ENCODE data around the gene SPEM3. TPM values are rescaled to one million over a fixed set of nuclear protein-coding genes. Genes with fewer than 3 reads are reported as not detected.
"Not testable (repeated sequence)": the region's sequence is repeated elsewhere in the genome, so short reads cannot be mapped to it uniquely, and the experiment has no call there.

The SPEM3 gene
- polyA plus RNA-seq, 2 of the 4 experiments (the other 2 are of a cell fraction), result not detected

- Histone ChIP-seq H3K4me1 (peaks cover 42% of the 10 kb centered on the region), H3K27ac (peak overlapping the region; percentile 94 to 100), H3K9me3 (no peaks in the 10 kb centered on the region), H3K4me2 (peak overlapping the region; percentile 97), H3K4me3 (peak overlapping the region; percentile 82)
- ATAC-seq (no peak), FAIRE-seq (no peak), DNase-seq (ENCODE audit: low read depth in 1 of 2, low spot score in 1 of 2) (no peak)
- TF ChIP-seq MAX (IDR thresholded peaks at IDR 0.05) (0 out of 2 replicates have a peak, but pooled peaks have one; percentile 1), POLR2AphosphoS2 (conservative IDR thresholded peaks at IDR 0.05; ENCODE audit: low read length) (no peak)
- POLR2A ChIA-PET, result interaction anchor here (1.0 to 1.9 kb wide), 5 partner anchors 13 to 107 kb away, joined by 3 to 8 read pairs (median 4); no protein-coding TSS in a partner anchor
- CTCF ChIA-PET, result interaction anchor here (1.0 to 4.5 kb wide), 8 partner anchors 10 to 124 kb away, joined by 3 to 49 read pairs (median 4); partner anchors contain the start of genes SENP3 and TMEM102
- 6% methylated on average over 5 of the region's 8 CpGs for WGBS (ENCODE audit: missing lambda C conversion rate)
Observed at GRCh38 chr17:7480089-7480384, 51.4 kb downstream of the SPEM3 start.

- ChIA-PET POLR2A (interaction anchor here (1.8 kb wide), 1 partner anchor 45 kb away, joined by 8 read pairs; no protein-coding TSS in a partner anchor), CTCF (interaction anchor here (1.0 to 4.5 kb wide), 6 partner anchors 33 to 125 kb away, joined by 3 to 49 read pairs (median 4); partner anchors contain the start of genes SENP3 and TMEM102)
- peak within 1 kb of the TSS; percentile 82; the same call in 2 of the 3 replicates for H3K4me3 ChIP-seq
- H3K4me2 ChIP-seq, result peak within 1 kb of the TSS; percentile 97
- 92% methylated on average over 4 of the region's 4 CpGs for WGBS (ENCODE audit: missing lambda C conversion rate)
- H3K27ac ChIP-seq, result peak within 1 kb of the TSS; percentile 94 to 100
- not testable (repeated sequence) for ATAC-seq; H3K9me3 ChIP-seq; DNase-seq (ENCODE audit: low read depth in 1 of 2, low spot score in 1 of 2); FAIRE-seq
- peaks cover 45% of the 10 kb centered on the region for H3K4me1 ChIP-seq
Observed at GRCh38 chr17:7481275-7481674, 52.6 kb downstream of the SPEM3 start, which contains the start of gene SLC35G6. Gene SLC35G6, plus strand, starts transcription at chr17:7481446. Its CDS starts 71 bp downstream, at chr17:7481517.

GRCh38 chr17:7481842-7482741 is 53.4 kb downstream of the SPEM3 start:
- H3K4me3 ChIP-seq; POLR2A ChIA-PET; ATAC-seq; DNase-seq (ENCODE audit: low read depth in 1 of 2, low spot score in 1 of 2); H3K9me3 ChIP-seq; FAIRE-seq: not testable (repeated sequence)
- H3K27ac ChIP-seq, result peak overlapping the region in 1 of 2 experiments; percentile 91; a peak in 4 of 6 replicates
- H3K4me2 ChIP-seq, result peak overlapping the region; percentile 98; the same call in 1 of the 3 replicates
- CTCF ChIA-PET, result interaction anchor here (1.0 to 4.5 kb wide), 6 partner anchors 32 to 126 kb away, joined by 3 to 49 read pairs (median 4); partner anchors contain the start of genes SENP3 and TMEM102
- peaks cover 45% of the 10 kb centered on the region for H3K4me1 ChIP-seq
- WGBS (ENCODE audit: missing lambda C conversion rate), result 88% methylated on average over 31 of the region's 31 CpGs

Other genes with a start within 250 kb of the SPEM3 start
Only the 30 nearest of the 39 such genes appear.
- 161 and 251 TPM in 2 replicates for gene CTDNEP1, start 177.1 kb upstream of the SPEM3 start, polyA plus RNA-seq (2011; rRNA removed)
- gene CTDNEP1, start 177.1 kb upstream of the SPEM3 start, polyA plus RNA-seq (2017; fragmentation: RNase III; extraction: RNeasy Plus Mini Kit Qiagen cat#74134 plus additional on column Dnase treatment), result 145 to 151 TPM (median 147 TPM) in 3 replicates
- 114 and 133 TPM in 2 replicates for gene ELP5, start 176.6 kb upstream of the SPEM3 start, polyA plus RNA-seq (2011; rRNA removed)
- 89.2 to 97.3 TPM (median 92.1 TPM) in 3 replicates for gene ELP5, start 176.6 kb upstream of the SPEM3 start, polyA plus RNA-seq (2017; fragmentation: RNase III; extraction: RNeasy Plus Mini Kit Qiagen cat#74134 plus additional on column Dnase treatment)
- 4.2 and 4.6 TPM in 2 replicates for gene CLDN7, start 166.4 kb upstream of the SPEM3 start, polyA plus RNA-seq (2011; rRNA removed)
- gene CLDN7, start 166.4 kb upstream of the SPEM3 start, polyA plus RNA-seq (2017; fragmentation: RNase III; extraction: RNeasy Plus Mini Kit Qiagen cat#74134 plus additional on column Dnase treatment), result 0.59 to 0.97 TPM (median 0.59 TPM) in 3 replicates
- 0.16 TPM in 2 replicates for gene SLC2A4, start 147.1 kb upstream of the SPEM3 start, polyA plus RNA-seq (2011; rRNA removed)
- 0.17 to 0.18 TPM (median 0.17 TPM) in 3 replicates for gene SLC2A4, start 147.1 kb upstream of the SPEM3 start, polyA plus RNA-seq (2017; fragmentation: RNase III; extraction: RNeasy Plus Mini Kit Qiagen cat#74134 plus additional on column Dnase treatment)
- gene YBX2, start 134.2 kb upstream of the SPEM3 start, polyA plus RNA-seq (2011; rRNA removed), result 0.61 and 0.98 TPM in 2 replicates
- 0.22 to 0.57 TPM (median 0.36 TPM) in 3 replicates for gene YBX2, start 134.2 kb upstream of the SPEM3 start, polyA plus RNA-seq (2017; fragmentation: RNase III; extraction: RNeasy Plus Mini Kit Qiagen cat#74134 plus additional on column Dnase treatment)
- gene EIF5A, start 121.2 kb upstream of the SPEM3 start, polyA plus RNA-seq (2011; rRNA removed), result 945 and 969 TPM in 2 replicates
- gene EIF5A, start 121.2 kb upstream of the SPEM3 start, polyA plus RNA-seq (2017; fragmentation: RNase III; extraction: RNeasy Plus Mini Kit Qiagen cat#74134 plus additional on column Dnase treatment), result 1,779 to 2,042 TPM (median 1,918 TPM) in 3 replicates
- 48.5 and 61.7 TPM in 2 replicates for gene GPS2, start 113.5 kb upstream of the SPEM3 start, polyA plus RNA-seq (2011; rRNA removed)
- 147 to 171 TPM (median 158 TPM) in 3 replicates for gene GPS2, start 113.5 kb upstream of the SPEM3 start, polyA plus RNA-seq (2017; fragmentation: RNase III; extraction: RNeasy Plus Mini Kit Qiagen cat#74134 plus additional on column Dnase treatment)
- 12.2 and 18.3 TPM in 2 replicates for gene NEURL4, start 99.5 kb upstream of the SPEM3 start, polyA plus RNA-seq (2011; rRNA removed)
- gene NEURL4, start 99.5 kb upstream of the SPEM3 start, polyA plus RNA-seq (2017; fragmentation: RNase III; extraction: RNeasy Plus Mini Kit Qiagen cat#74134 plus additional on column Dnase treatment), result 44.2 to 50.4 TPM (median 47.5 TPM) in 3 replicates
- 0.03 and 0.41 TPM in 2 replicates for gene ACAP1, start 92.3 kb upstream of the SPEM3 start, polyA plus RNA-seq (2011; rRNA removed)
- 1.3 to 2.1 TPM (median 1.4 TPM) in 3 replicates for gene ACAP1, start 92.3 kb upstream of the SPEM3 start, polyA plus RNA-seq (2017; fragmentation: RNase III; extraction: RNeasy Plus Mini Kit Qiagen cat#74134 plus additional on column Dnase treatment)
- gene KCTD11, start 76.7 kb upstream of the SPEM3 start, polyA plus RNA-seq (2011; rRNA removed), result 6.1 and 7.0 TPM in 2 replicates
- 9.6 to 10.7 TPM (median 10.3 TPM) in 3 replicates for gene KCTD11, start 76.7 kb upstream of the SPEM3 start, polyA plus RNA-seq (2017; fragmentation: RNase III; extraction: RNeasy Plus Mini Kit Qiagen cat#74134 plus additional on column Dnase treatment)
- gene TMEM95, start 73.7 kb upstream of the SPEM3 start, polyA plus RNA-seq (2011; rRNA removed), result not detected in 2 replicates
- gene TMEM95, start 73.7 kb upstream of the SPEM3 start, polyA plus RNA-seq (2017; fragmentation: RNase III; extraction: RNeasy Plus Mini Kit Qiagen cat#74134 plus additional on column Dnase treatment), result not detected in 3 replicates
- 1.2 and 1.8 TPM in 2 replicates for gene TNK1, start 47.8 kb upstream of the SPEM3 start, polyA plus RNA-seq (2011; rRNA removed)
- gene TNK1, start 47.8 kb upstream of the SPEM3 start, polyA plus RNA-seq (2017; fragmentation: RNase III; extraction: RNeasy Plus Mini Kit Qiagen cat#74134 plus additional on column Dnase treatment), result 2.1 to 2.4 TPM (median 2.2 TPM) in 3 replicates
- gene PLSCR3, start 34.3 kb upstream of the SPEM3 start, polyA plus RNA-seq (2011; rRNA removed), result 11.0 and 13.7 TPM in 2 replicates
- gene PLSCR3, start 34.3 kb upstream of the SPEM3 start, polyA plus RNA-seq (2017; fragmentation: RNase III; extraction: RNeasy Plus Mini Kit Qiagen cat#74134 plus additional on column Dnase treatment), result 27.5 to 33.4 TPM (median 29.6 TPM) in 3 replicates
- 127 and 210 TPM in 2 replicates for gene TMEM256, start 24.8 kb upstream of the SPEM3 start, polyA plus RNA-seq (2011; rRNA removed)
- gene TMEM256, start 24.8 kb upstream of the SPEM3 start, polyA plus RNA-seq (2017; fragmentation: RNase III; extraction: RNeasy Plus Mini Kit Qiagen cat#74134 plus additional on column Dnase treatment), result 142 to 166 TPM (median 164 TPM) in 3 replicates
- gene NLGN2, start 21.0 kb upstream of the SPEM3 start, polyA plus RNA-seq (2011; rRNA removed), result 4.1 and 6.9 TPM in 2 replicates
- gene NLGN2, start 21.0 kb upstream of the SPEM3 start, polyA plus RNA-seq (2017; fragmentation: RNase III; extraction: RNeasy Plus Mini Kit Qiagen cat#74134 plus additional on column Dnase treatment), result 17.6 to 27.9 TPM (median 27.5 TPM) in 3 replicates
- gene SPEM1, start 8.5 kb upstream of the SPEM3 start, polyA plus RNA-seq (2011; rRNA removed), result not detected in 2 replicates
- gene SPEM1, start 8.5 kb upstream of the SPEM3 start, polyA plus RNA-seq (2017; fragmentation: RNase III; extraction: RNeasy Plus Mini Kit Qiagen cat#74134 plus additional on column Dnase treatment), result 0.09 to 0.13 TPM in 2 of 3 replicates, not detected in the other
- gene SPEM2, start 3.2 kb upstream of the SPEM3 start, polyA plus RNA-seq (2011; rRNA removed), result not detected in 2 replicates
- gene SPEM2, start 3.2 kb upstream of the SPEM3 start, polyA plus RNA-seq (2017; fragmentation: RNase III; extraction: RNeasy Plus Mini Kit Qiagen cat#74134 plus additional on column Dnase treatment), result not detected in 3 replicates
- gene TMEM102, start 6.6 kb downstream of the SPEM3 start, polyA plus RNA-seq (2011; rRNA removed), result 4.4 and 4.9 TPM in 2 replicates
- 6.5 to 8.9 TPM (median 8.1 TPM) in 3 replicates for gene TMEM102, start 6.6 kb downstream of the SPEM3 start, polyA plus RNA-seq (2017; fragmentation: RNase III; extraction: RNeasy Plus Mini Kit Qiagen cat#74134 plus additional on column Dnase treatment)
- gene FGF11, start 10.7 kb downstream of the SPEM3 start, polyA plus RNA-seq (2011; rRNA removed), result 1.4 and 1.9 TPM in 2 replicates
- 1.1 to 1.8 TPM (median 1.5 TPM) in 3 replicates for gene FGF11, start 10.7 kb downstream of the SPEM3 start, polyA plus RNA-seq (2017; fragmentation: RNase III; extraction: RNeasy Plus Mini Kit Qiagen cat#74134 plus additional on column Dnase treatment)
- gene CHRNB1, start 16.2 kb downstream of the SPEM3 start, polyA plus RNA-seq (2011; rRNA removed), result 6.5 and 6.9 TPM in 2 replicates
- gene CHRNB1, start 16.2 kb downstream of the SPEM3 start, polyA plus RNA-seq (2017; fragmentation: RNase III; extraction: RNeasy Plus Mini Kit Qiagen cat#74134 plus additional on column Dnase treatment), result 6.2 to 8.4 TPM (median 8.0 TPM) in 3 replicates
- gene ZBTB4, start 50.8 kb downstream of the SPEM3 start, polyA plus RNA-seq (2011; rRNA removed), result 14.4 and 18.2 TPM in 2 replicates
- 24.4 to 29.5 TPM (median 28.2 TPM) in 3 replicates for gene ZBTB4, start 50.8 kb downstream of the SPEM3 start, polyA plus RNA-seq (2017; fragmentation: RNase III; extraction: RNeasy Plus Mini Kit Qiagen cat#74134 plus additional on column Dnase treatment)
- not detected in 2 replicates for gene SLC35G6, start 52.6 kb downstream of the SPEM3 start, polyA plus RNA-seq (2011; rRNA removed)
- gene SLC35G6, start 52.6 kb downstream of the SPEM3 start, polyA plus RNA-seq (2017; fragmentation: RNase III; extraction: RNeasy Plus Mini Kit Qiagen cat#74134 plus additional on column Dnase treatment), result not detected in 3 replicates
- gene POLR2A, start 55.5 kb downstream of the SPEM3 start, polyA plus RNA-seq (2011; rRNA removed), result 22.8 and 57.1 TPM in 2 replicates
- gene POLR2A, start 55.5 kb downstream of the SPEM3 start, polyA plus RNA-seq (2017; fragmentation: RNase III; extraction: RNeasy Plus Mini Kit Qiagen cat#74134 plus additional on column Dnase treatment), result 65.6 to 69.6 TPM (median 67.4 TPM) in 3 replicates
- 11.9 and 12.4 TPM in 2 replicates for gene TNFSF12, start 120.2 kb downstream of the SPEM3 start, polyA plus RNA-seq (2011; rRNA removed)
- 7.9 to 9.9 TPM (median 9.7 TPM) in 3 replicates for gene TNFSF12, start 120.2 kb downstream of the SPEM3 start, polyA plus RNA-seq (2017; fragmentation: RNase III; extraction: RNeasy Plus Mini Kit Qiagen cat#74134 plus additional on column Dnase treatment)
- 1.0 TPM in 2 replicates for gene TNFSF13, start 129.9 kb downstream of the SPEM3 start, polyA plus RNA-seq (2011; rRNA removed)
- gene TNFSF13, start 129.9 kb downstream of the SPEM3 start, polyA plus RNA-seq (2017; fragmentation: RNase III; extraction: RNeasy Plus Mini Kit Qiagen cat#74134 plus additional on column Dnase treatment), result 0.41 to 0.78 TPM (median 0.61 TPM) in 3 replicates
- gene SENP3, start 133.1 kb downstream of the SPEM3 start, polyA plus RNA-seq (2011; rRNA removed), result 150 and 165 TPM in 2 replicates
- gene SENP3, start 133.1 kb downstream of the SPEM3 start, polyA plus RNA-seq (2017; fragmentation: RNase III; extraction: RNeasy Plus Mini Kit Qiagen cat#74134 plus additional on column Dnase treatment), result 104 to 119 TPM (median 114 TPM) in 3 replicates
- gene CD68, start 150.8 kb downstream of the SPEM3 start, polyA plus RNA-seq (2011; rRNA removed), result 14.9 and 17.7 TPM in 2 replicates
- 6.5 to 11.6 TPM (median 9.8 TPM) in 3 replicates for gene CD68, start 150.8 kb downstream of the SPEM3 start, polyA plus RNA-seq (2017; fragmentation: RNase III; extraction: RNeasy Plus Mini Kit Qiagen cat#74134 plus additional on column Dnase treatment)
- 148 and 204 TPM in 2 replicates for gene MPDU1, start 155.0 kb downstream of the SPEM3 start, polyA plus RNA-seq (2011; rRNA removed)
- 126 to 134 TPM (median 127 TPM) in 3 replicates for gene MPDU1, start 155.0 kb downstream of the SPEM3 start, polyA plus RNA-seq (2017; fragmentation: RNase III; extraction: RNeasy Plus Mini Kit Qiagen cat#74134 plus additional on column Dnase treatment)
- gene SOX15, start 161.2 kb downstream of the SPEM3 start, polyA plus RNA-seq (2011; rRNA removed), result 0.05 and 0.11 TPM in 2 replicates
- 0.19 to 0.30 TPM (median 0.22 TPM) in 3 replicates for gene SOX15, start 161.2 kb downstream of the SPEM3 start, polyA plus RNA-seq (2017; fragmentation: RNase III; extraction: RNeasy Plus Mini Kit Qiagen cat#74134 plus additional on column Dnase treatment)
- gene FXR2, start 186.0 kb downstream of the SPEM3 start, polyA plus RNA-seq (2011; rRNA removed), result 40.7 and 45.3 TPM in 2 replicates
- 38.9 to 45.2 TPM (median 42.9 TPM) in 3 replicates for gene FXR2, start 186.0 kb downstream of the SPEM3 start, polyA plus RNA-seq (2017; fragmentation: RNase III; extraction: RNeasy Plus Mini Kit Qiagen cat#74134 plus additional on column Dnase treatment)

Measured in A549 (cell line).